ENCODE measurements around the gene BPGM.

BPGM gene

GRCh38 chr7:134714470-134715205 lies 68.0 kb downstream of the BPGM start:
- H4K20me1 ChIP-seq (ENCODE audit: insufficient read depth, low read length), result no peaks in the 10 kb centered on the region
- H2AFZ ChIP-seq (ENCODE audit: low read depth, low read length), result no peak overlapping the region
- H3K27ac ChIP-seq (ENCODE audit: low read length), result no peak overlapping the region
- H3K9ac ChIP-seq (ENCODE audit: low read depth, low read length), result no peak overlapping the region
- no peaks in the 10 kb centered on the region for H3K36me3 ChIP-seq (ENCODE audit: insufficient read depth, low read length)
- no peak for TF ChIP-seq CTCF (IDR thresholded peaks at IDR 0.05; ENCODE audit: borderline replicate concordance, extremely low read depth, low read length, poor library complexity, severe bottlenecking)
- TF ChIP-seq EZH2 (IDR thresholded peaks at IDR 0.05; ENCODE audit: borderline replicate concordance, low read depth, low read length, severe bottlenecking), result no peak
- DNase-seq (no peak), ATAC-seq (ENCODE audit: insufficient read depth, low read depth) (no peak)
- H3K4me1 ChIP-seq (ENCODE audit: insufficient read depth, low read length), result no peaks in the 10 kb centered on the region
- H3K27me3 ChIP-seq (ENCODE audit: insufficient read depth, low read length, poor library complexity), result peaks cover 11% of the 10 kb centered on the region
- H3K4me3 ChIP-seq (ENCODE audit: low read depth in 1 of 2, low read length in 2 of 2), result no peak overlapping the region
- H3K79me2 ChIP-seq (ENCODE audit: insufficient read depth, low read length), result no peaks in the 10 kb centered on the region
- no peak overlapping the region for H3K4me2 ChIP-seq (ENCODE audit: insufficient read depth, low read length)
- no peaks in the 10 kb centered on the region for H3K9me3 ChIP-seq (ENCODE audit: insufficient read depth, low read length, severe bottlenecking)

DNA sequence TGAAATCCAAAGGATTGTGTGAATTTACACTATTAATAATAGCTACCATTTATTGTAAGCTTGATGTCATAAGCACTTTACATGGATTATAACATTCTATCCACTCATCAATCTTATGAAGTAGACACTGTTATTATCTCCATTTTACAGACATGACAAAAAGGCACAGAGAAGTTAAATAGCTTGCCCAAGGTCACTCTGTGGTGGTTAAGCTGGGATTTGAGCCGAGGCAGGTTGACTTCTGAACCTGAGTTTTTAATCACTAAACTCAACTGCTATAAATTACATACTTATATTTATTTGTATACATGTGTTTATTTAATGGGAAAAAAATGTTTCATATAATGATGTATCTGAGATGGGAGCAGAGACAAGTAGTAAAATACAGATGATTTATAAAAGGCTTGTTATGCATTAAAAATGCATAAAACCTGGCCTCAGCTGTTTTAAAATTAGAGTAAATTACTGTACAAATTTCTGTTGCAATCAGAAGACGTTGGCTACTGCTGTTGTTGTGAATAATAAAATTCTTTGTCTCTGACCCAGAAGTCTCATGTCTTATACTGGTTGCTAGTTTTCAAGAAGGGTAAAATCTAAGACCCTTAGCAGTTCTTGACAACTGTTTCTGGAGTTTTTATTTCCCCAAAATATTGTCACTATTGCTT lies 71.7 kb downstream of the BPGM start:
- Histone ChIP-seq H3K4me2 (ENCODE audit: insufficient read depth, low read length) (no peak overlapping the region), H3K36me3 (ENCODE audit: insufficient read depth, low read length) (no peaks in the 10 kb centered on the region), H3K9me3 (ENCODE audit: insufficient read depth, low read length, severe bottlenecking) (no peaks in the 10 kb centered on the region), H3K4me1 (ENCODE audit: insufficient read depth, low read length) (no peaks in the 10 kb centered on the region), H3K9ac (ENCODE audit: low read depth, low read length) (no peak overlapping the region), H3K27ac (ENCODE audit: low read length) (no peak overlapping the region), H3K27me3 (ENCODE audit: insufficient read depth, low read length, poor library complexity) (peaks cover 11% of the 10 kb centered on the region), H3K4me3 (ENCODE audit: low read depth in 1 of 2, low read length in 2 of 2) (no peak overlapping the region), H2AFZ (ENCODE audit: low read depth, low read length) (no peak overlapping the region), H4K20me1 (ENCODE audit: insufficient read depth, low read length) (no peaks in the 10 kb centered on the region), H3K79me2 (ENCODE audit: insufficient read depth, low read length) (no peaks in the 10 kb centered on the region)
- TF ChIP-seq CTCF (IDR thresholded peaks at IDR 0.05; ENCODE audit: borderline replicate concordance, extremely low read depth, low read length, poor library complexity, severe bottlenecking) (no peak), EZH2 (IDR thresholded peaks at IDR 0.05; ENCODE audit: borderline replicate concordance, low read depth, low read length, severe bottlenecking) (no peak)
- DNase-seq, result no peak
- no peak for ATAC-seq (ENCODE audit: insufficient read depth, low read depth)

- Histone ChIP-seq H3K4me2 (ENCODE audit: insufficient read depth, low read length) (no peak overlapping the region), H3K9me3 (ENCODE audit: insufficient read depth, low read length, severe bottlenecking) (no peaks in the 10 kb centered on the region), H3K27me3 (ENCODE audit: insufficient read depth, low read length, poor library complexity) (peaks cover 9% of the 10 kb centered on the region), H4K20me1 (ENCODE audit: insufficient read depth, low read length) (no peaks in the 10 kb centered on the region), H2AFZ (ENCODE audit: low read depth, low read length) (no peak overlapping the region), H3K9ac (ENCODE audit: low read depth, low read length) (no peak overlapping the region), H3K4me3 (ENCODE audit: low read depth in 1 of 2, low read length in 2 of 2) (no peak overlapping the region), H3K27ac (ENCODE audit: low read length) (no peak overlapping the region), H3K36me3 (ENCODE audit: insufficient read depth, low read length) (no peaks in the 10 kb centered on the region), H3K79me2 (ENCODE audit: insufficient read depth, low read length) (no peaks in the 10 kb centered on the region), H3K4me1 (ENCODE audit: insufficient read depth, low read length) (no peaks in the 10 kb centered on the region)
- ATAC-seq (ENCODE audit: insufficient read depth, low read depth), result no peak
- no peak for DNase-seq
- TF ChIP-seq CTCF (IDR thresholded peaks at IDR 0.05; ENCODE audit: borderline replicate concordance, extremely low read depth, low read length, poor library complexity, severe bottlenecking) (no peak), EZH2 (IDR thresholded peaks at IDR 0.05; ENCODE audit: borderline replicate concordance, low read depth, low read length, severe bottlenecking) (no peak)
Measured at GRCh38 chr7:134720091-134720935, 73.7 kb downstream of the BPGM start.
